Sigmoid colon (tissue), 7 donors: Measurements from ENCODE around the gene FBXL19. TPM values are rescaled to one million over a fixed set of nuclear protein-coding genes. Genes with fewer than 3 reads are reported as not detected.

ENCODE experiments used
- DNase-seq: peaks from one replicate; pipeline ENCODE4 v3.0.0-alpha.2; 2019
- H3K27ac ChIP-seq, 4 donors: fragments of 200-600 bp; sonication (generic); one replicate each; pipeline ENCODE4 v1.5.1; 2016 to 2019; ENCODE audit warnings: mild to moderate bottlenecking in 1 of 4
- H3K27me3 ChIP-seq, 3 donors: fragments of 200-600 bp; sonication (generic); one replicate each; pipeline ENCODE4 v1.5.1; 2019; ENCODE audit warnings: mild to moderate bottlenecking in 1 of 3
- H3K36me3 ChIP-seq, 4 donors: fragments of 200-600 bp; sonication (generic); one replicate each; pipeline ENCODE4 v1.5.1; 2016 to 2019
- H3K4me1 ChIP-seq, 4 donors: fragments of 200-600 bp; sonication (generic); one replicate each; pipeline ENCODE4 v1.5.1; 2017 to 2019
- H3K4me3 ChIP-seq, 4 donors: fragments of 200-600 bp; sonication (generic); one replicate each; pipeline ENCODE4 v1.5.1; 2017 to 2019; ENCODE audit warnings: mild to moderate bottlenecking in 2 of 4, moderate library complexity in 1 of 4
- H3K9me3 ChIP-seq, 4 donors: fragments of 200-600 bp in 3 of 4; sonication (generic) in 3 of 4; one replicate each; pipeline versions ENCODE4 v1.5.1 to v1.6.1; 2013 to 2019
- EP300 ChIP-seq, 4 donors: sonication (generic); formaldehyde crosslinking; IDR thresholded peaks; one replicate each; pipeline ENCODE4 v1.6.1; 2017; ENCODE audit warnings: antibody characterized with exemption in 4 of 4
- POLR2A ChIP-seq, 2 donors: fragments of 450-650 bp; IDR thresholded peaks; one replicate each; pipeline ENCODE4 v1.6.1; 2016; ENCODE audit warnings: antibody characterized with exemption in 2 of 2, mild to moderate bottlenecking in 2 of 2, moderate library complexity in 2 of 2
- POLR2AphosphoS5 ChIP-seq, 4 donors: sonication (generic); formaldehyde crosslinking; IDR thresholded peaks; one replicate each; pipeline ENCODE4 v1.6.1; 2017; ENCODE audit warnings: antibody characterized with exemption in 4 of 4
- WGBS, 2 donors: extraction: QIAGEN DNeasy Blood & Tissue Kit; methylation state at CpG; one replicate each; pipeline ENCODE4 v1.1.7; 2013; 5-methylcytosine and 5-hydroxymethylcytosine counted together
- intact Hi-C: fragments of 100-400 bp; cut with DNase I; formaldehyde crosslinking; loops from one replicate; pipeline ENCODE4 v1.15.1; 2023
- polyA plus RNA-seq, 3 donors: library from polyadenylated mRNA; stranded (reverse); fragments of 200-250 nt; gene quantifications; one replicate each; pipeline ENCODE4 v1.2.3, GENCODE V29; 2013
- total RNA-seq, 4 donors: library from RNA; depleted of rRNA; stranded (reverse); fragments of >200 nt; gene quantifications; one replicate each; pipeline ENCODE4 v1.1.0, GENCODE V29; 2016
- TF ChIP-seq, protein P1 (sequence below), 4 experiments: fragments of 450-650 bp in 3 of 4; fragments of 200-600 bp in 1 of 4; IDR thresholded peaks; one replicate each; pipeline ENCODE4 v1.5.1; 2016 to 2019; ENCODE audit warnings: antibody characterized with exemption in 4 of 4, mild to moderate bottlenecking in 3 of 4, moderate library complexity in 2 of 4
- donor health status: healthy with polysubstance abuse.
- donor health status: Bipolar disorder and iron deficiency.
- donor health status: healthy.

Gene FBXL19
- total and polyA plus RNA-seq, 7 donors: 3.0 to 32.7 (median 10.3) TPM

DNA sequence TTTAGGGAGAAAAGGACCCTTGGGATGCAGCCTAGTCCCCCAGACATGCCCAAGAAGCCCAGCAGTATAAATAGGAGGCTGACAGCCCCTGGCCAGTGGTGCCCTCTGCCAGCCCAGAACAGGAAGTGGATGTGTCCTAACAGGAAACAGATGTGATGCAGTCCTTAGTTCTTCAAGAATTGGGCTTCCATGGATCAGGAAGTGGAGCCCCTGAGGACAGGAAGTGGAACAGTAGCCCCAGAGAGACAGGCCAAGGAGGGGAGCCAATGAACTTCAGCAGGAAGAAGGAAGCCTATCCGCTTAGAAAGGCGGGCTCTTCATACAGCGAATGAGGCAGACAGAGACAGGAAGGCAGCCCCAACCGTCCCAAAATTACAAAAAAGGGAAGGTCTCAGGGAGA is 19.8 kb upstream of the FBXL19 start:
- Histone ChIP-seq H3K4me3 (no peak overlapping the region), H3K36me3 (no peaks in the 10 kb centered on the region), H3K4me1 (peaks cover 0 to 22% (median 18%) of the 10 kb centered on the region in 4 donors), H3K27me3 (no peaks in the 10 kb centered on the region), H3K9me3 (no peaks in the 10 kb centered on the region), H3K27ac (peak overlapping the region; percentile 33 to 92 (median 90))
- 56 to 91% methylated on average over 4 of the region's 4 CpGs for WGBS, 2 donors
- DNase-seq: peak; percentile 72
- TF ChIP-seq POLR2A (IDR thresholded peaks at IDR 0.05) (no peak), POLR2AphosphoS5 (IDR thresholded peaks at IDR 0.05) (peak in 2 of 4 donors; percentile 14 to 46)
- intact Hi-C loops: no loop called here

DNA sequence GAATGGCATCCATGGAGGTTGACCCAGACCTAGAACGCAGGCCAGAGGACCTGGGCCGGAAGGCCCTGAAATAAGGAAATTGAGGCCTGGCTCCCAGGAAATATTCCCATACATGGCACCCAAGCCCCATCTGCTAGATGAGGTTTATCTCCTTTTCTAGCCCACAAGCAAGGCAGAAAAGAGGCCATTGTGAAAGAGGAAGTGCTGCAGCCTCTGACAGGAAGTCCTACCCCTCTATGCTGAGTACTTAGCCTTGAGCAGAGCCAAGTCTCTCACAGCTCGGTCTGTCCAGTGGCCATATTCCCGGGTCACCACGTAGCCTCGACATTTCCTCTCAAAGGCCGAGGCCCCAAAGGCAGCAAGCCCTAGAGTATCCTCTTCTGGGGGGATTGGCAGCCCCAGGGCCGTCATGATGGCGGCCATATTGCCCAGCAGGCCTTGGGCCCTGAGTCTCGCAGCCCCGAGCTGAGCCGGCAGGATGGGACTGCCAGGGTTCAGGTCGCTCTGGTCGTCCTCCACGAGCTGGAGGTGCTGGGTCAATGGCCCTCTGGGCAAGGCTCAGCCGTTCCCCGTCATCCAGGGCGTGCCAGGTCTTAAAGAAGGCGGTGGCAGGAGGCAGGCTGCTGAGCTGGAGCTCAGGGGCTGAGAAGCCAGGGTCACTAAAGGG is 19.1 kb upstream of the FBXL19 start:
- Histone ChIP-seq H3K4me1 (peaks cover 0 to 22% (median 18%) of the 10 kb centered on the region in 4 donors), H3K27me3 (no peaks in the 10 kb centered on the region), H3K27ac (peak overlapping the region; percentile 33 to 92 (median 90)), H3K36me3 (no peaks in the 10 kb centered on the region), H3K4me3 (no peak overlapping the region), H3K9me3 (no peaks in the 10 kb centered on the region)
- TF ChIP-seq EP300 (IDR thresholded peaks at IDR 0.05) (no peak), POLR2AphosphoS5 (IDR thresholded peaks at IDR 0.05) (no peak), POLR2A (IDR thresholded peaks at IDR 0.05) (no peak)
- TF ChIP-seq, protein P1, sequence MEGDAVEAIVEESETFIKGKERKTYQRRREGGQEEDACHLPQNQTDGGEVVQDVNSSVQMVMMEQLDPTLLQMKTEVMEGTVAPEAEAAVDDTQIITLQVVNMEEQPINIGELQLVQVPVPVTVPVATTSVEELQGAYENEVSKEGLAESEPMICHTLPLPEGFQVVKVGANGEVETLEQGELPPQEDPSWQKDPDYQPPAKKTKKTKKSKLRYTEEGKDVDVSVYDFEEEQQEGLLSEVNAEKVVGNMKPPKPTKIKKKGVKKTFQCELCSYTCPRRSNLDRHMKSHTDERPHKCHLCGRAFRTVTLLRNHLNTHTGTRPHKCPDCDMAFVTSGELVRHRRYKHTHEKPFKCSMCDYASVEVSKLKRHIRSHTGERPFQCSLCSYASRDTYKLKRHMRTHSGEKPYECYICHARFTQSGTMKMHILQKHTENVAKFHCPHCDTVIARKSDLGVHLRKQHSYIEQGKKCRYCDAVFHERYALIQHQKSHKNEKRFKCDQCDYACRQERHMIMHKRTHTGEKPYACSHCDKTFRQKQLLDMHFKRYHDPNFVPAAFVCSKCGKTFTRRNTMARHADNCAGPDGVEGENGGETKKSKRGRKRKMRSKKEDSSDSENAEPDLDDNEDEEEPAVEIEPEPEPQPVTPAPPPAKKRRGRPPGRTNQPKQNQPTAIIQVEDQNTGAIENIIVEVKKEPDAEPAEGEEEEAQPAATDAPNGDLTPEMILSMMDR (IDR thresholded peaks at IDR 0.05): no peak
- no peak for DNase-seq
- intact Hi-C loops: no loop called here
- WGBS, 2 donors: 83 to 84% methylated on average over 19 of the region's 19 CpGs

DNA sequence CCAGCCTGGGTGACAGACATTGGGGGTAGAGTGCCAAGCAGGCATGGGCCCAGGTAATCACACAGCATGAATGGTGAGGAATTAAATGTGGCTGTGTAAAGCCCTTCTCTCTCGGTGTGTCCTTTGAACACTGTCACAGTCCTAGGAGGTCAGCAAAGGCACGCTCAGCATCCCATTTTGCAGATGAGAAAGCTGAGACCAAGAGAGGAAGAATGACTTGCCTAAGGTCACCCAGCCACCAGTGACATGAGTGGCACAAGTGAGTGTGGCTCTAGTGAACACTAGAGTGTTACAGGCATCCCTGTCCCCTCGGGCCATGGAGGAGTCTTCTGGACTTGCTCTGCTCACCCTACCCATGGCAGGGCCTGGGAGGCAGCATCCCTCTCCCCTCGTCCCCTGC is 16.3 kb upstream of the FBXL19 start:
- intact Hi-C loops: no loop called here
- H3K9me3 ChIP-seq: no peaks in the 10 kb centered on the region
- no peak for DNase-seq
- H3K4me3 ChIP-seq: no peak overlapping the region
- no peak overlapping the region for H3K27ac ChIP-seq
- H3K36me3 ChIP-seq: no peaks in the 10 kb centered on the region
- no peaks in the 10 kb centered on the region for H3K27me3 ChIP-seq
- TF ChIP-seq POLR2AphosphoS5 (IDR thresholded peaks at IDR 0.05) (no peak), EP300 (IDR thresholded peaks at IDR 0.05) (no peak), POLR2A (IDR thresholded peaks at IDR 0.05) (no peak)
- TF ChIP-seq, protein P1 (IDR thresholded peaks at IDR 0.05): no peak
- 84 to 93% methylated on average over 4 of the region's 4 CpGs for WGBS, 2 donors
- H3K4me1 ChIP-seq: peaks cover 0 to 12% (median 7%) of the 10 kb centered on the region in 4 donors

DNA sequence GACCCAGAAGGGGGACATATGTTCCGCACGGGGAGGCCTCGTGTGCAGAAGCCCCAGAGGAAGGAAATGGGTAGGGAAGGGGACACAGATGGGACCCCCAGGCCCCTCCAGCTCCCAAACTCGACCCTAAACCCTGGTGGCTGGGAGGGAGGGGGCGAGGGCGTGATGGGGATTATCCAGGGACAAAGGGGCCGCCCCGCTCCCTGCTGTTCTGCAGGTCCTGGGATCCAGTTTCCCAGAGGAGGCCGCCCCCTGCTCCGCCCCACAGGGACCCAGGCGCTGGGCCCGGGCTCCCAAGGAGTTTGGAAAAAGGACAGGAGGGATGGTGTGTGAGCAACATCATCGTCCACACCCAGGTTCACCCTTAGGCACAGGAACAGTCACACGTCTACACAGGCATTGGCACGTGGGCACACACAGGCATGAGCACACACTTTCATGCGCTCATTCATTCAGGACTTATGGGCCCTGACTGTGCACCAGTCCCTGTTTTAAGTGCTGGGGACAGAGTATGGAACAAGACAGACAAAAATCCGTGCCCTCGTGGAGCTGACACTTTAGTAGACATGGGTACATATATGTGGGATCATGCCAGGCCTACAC is 12.8 kb upstream of the FBXL19 start:
- no peaks in the 10 kb centered on the region for H3K36me3 ChIP-seq
- no peaks in the 10 kb centered on the region for H3K9me3 ChIP-seq
- no peaks in the 10 kb centered on the region for H3K4me1 ChIP-seq
- intact Hi-C loops: no loop called here
- H3K27me3 ChIP-seq: no peaks in the 10 kb centered on the region
- H3K4me3 ChIP-seq: no peak overlapping the region
- WGBS, 2 donors: 77 to 83% methylated on average over 18 of the region's 18 CpGs
- H3K27ac ChIP-seq: no peak overlapping the region
- no peak for DNase-seq
- TF ChIP-seq POLR2AphosphoS5 (IDR thresholded peaks at IDR 0.05) (no peak), POLR2A (IDR thresholded peaks at IDR 0.05) (no peak), EP300 (IDR thresholded peaks at IDR 0.05) (no peak)
- TF ChIP-seq, protein P1 (IDR thresholded peaks at IDR 0.05): no peak

DNA sequence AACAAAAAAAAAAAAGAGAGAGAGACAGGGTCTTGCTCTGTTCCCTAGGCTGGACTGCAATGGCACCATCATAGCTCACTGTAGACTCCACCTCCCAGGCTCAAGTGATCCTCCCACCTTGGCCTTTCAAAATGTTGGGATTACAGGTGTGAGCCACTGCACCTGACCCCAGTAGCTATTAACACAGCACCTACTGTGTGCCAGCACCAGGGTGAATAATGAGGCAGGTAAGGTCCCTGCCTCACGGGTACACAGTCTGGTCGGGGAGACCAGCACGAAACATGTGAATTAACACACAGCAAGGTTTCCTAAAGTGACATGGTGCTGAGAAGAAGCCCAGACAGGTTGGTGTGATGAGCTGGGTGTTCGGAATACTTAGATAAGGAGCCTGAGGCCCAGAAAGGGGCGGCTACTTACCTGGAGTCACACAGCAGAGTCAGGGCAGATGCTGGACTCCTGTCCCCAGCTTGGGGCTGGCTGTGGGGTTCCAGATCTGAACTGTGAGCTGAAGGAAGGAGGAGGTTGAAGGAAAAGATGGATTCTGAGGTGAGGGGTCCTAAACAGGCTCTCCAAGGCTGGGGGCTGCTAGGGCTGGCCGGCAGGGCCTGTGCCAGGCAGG is 10.5 kb upstream of the FBXL19 start:
- WGBS, 2 donors: 92 to 93% methylated on average over 6 of the region's 6 CpGs

More for the DNA sequence above, 10.5 kb upstream of the FBXL19 start:
- no peaks in the 10 kb centered on the region for H3K27me3 ChIP-seq
- H3K9me3 ChIP-seq: no peaks in the 10 kb centered on the region
- no peaks in the 10 kb centered on the region for H3K4me1 ChIP-seq
- no peaks in the 10 kb centered on the region for H3K36me3 ChIP-seq
- no peak overlapping the region for H3K27ac ChIP-seq
- intact Hi-C loops: no loop called here
- no peak for TF ChIP-seq POLR2AphosphoS5 (IDR thresholded peaks at IDR 0.05)
- TF ChIP-seq POLR2A (IDR thresholded peaks at IDR 0.05): no peak
- TF ChIP-seq, protein P1 (IDR thresholded peaks at IDR 0.05): no peak
- TF ChIP-seq EP300 (IDR thresholded peaks at IDR 0.05): no peak
- no peak overlapping the region for H3K4me3 ChIP-seq
- no peak for DNase-seq
